HG03095 (cell line): ENCODE results near the gene NANOG.
"Not testable (repeated sequence)": the region's sequence is repeated elsewhere in the genome, so short reads cannot be mapped to it uniquely, and the experiment has no call there.

Source experiments
- ATAC-seq: cut with Tn5 transposase; IDR thresholded peaks from one replicate; pipeline ENCODE4 v1.9.1; 2021; ENCODE audit warnings: moderate library complexity; ENCODE audit not compliant: unreplicated experiment

The NANOG gene

GRCh38 chr12:7788884-7789528 lies at the start of gene NANOG:
Gene NANOG, plus strand, starts transcription at chr12:7789402. Its CDS starts 213 bp downstream, at chr12:7789615.
- ATAC-seq, result not testable (repeated sequence)

GRCh38 chr12:7747246-7747645 lies 42.0 kb upstream of the NANOG start, which contains the start of gene CLEC4C:
Gene CLEC4C, minus strand, starts transcription at chr12:7747375. Its CDS starts 27 bp downstream, at chr12:7747348.
- no peak for ATAC-seq

GRCh38 chr12:7748852-7749251 lies 40.4 kb upstream of the NANOG start:
- ATAC-seq, result no peak

GRCh38 chr12:7749442-7749841 lies 39.8 kb upstream of the NANOG start:
- ATAC-seq, result peak; percentile 54

- ATAC-seq, result no peak
These were observed 38.9 kb upstream of the NANOG start for GRCh38 chr12:7750350-7750749.

GRCh38 chr12:7751394-7751793 lies 37.8 kb upstream of the NANOG start:
- no peak for ATAC-seq

GRCh38 chr12:7751941-7752922 lies 37.0 kb upstream of the NANOG start:
- ATAC-seq, result not testable (repeated sequence)

- not testable (repeated sequence) for ATAC-seq
These were observed 33.5 kb upstream of the NANOG start for GRCh38 chr12:7755668-7756067.

GRCh38 chr12:7756993-7757392 lies 32.2 kb upstream of the NANOG start:
- no peak for ATAC-seq

- ATAC-seq, result no peak
These were observed 30.4 kb upstream of the NANOG start for GRCh38 chr12:7758766-7759140.

GRCh38 chr12:7769999-7770398 lies 19.2 kb upstream of the NANOG start:
- no peak for ATAC-seq

- ATAC-seq, result no peak
These were observed 7.9 kb upstream of the NANOG start for GRCh38 chr12:7781274-7781673.

GRCh38 chr12:7782055-7782454 lies 7.1 kb upstream of the NANOG start:
- ATAC-seq, result no peak

GRCh38 chr12:7783433-7783832 lies 5.8 kb upstream of the NANOG start:
- not testable (repeated sequence) for ATAC-seq

- no peak for ATAC-seq
These were observed 4.5 kb upstream of the NANOG start for GRCh38 chr12:7784701-7785100.

- no peak for ATAC-seq
These were observed 1.5 kb upstream of the NANOG start for GRCh38 chr12:7787574-7788293.

GRCh38 chr12:7788294-7788660 lies 925 bp upstream of the NANOG start:
- no peak for ATAC-seq

GRCh38 chr12:7793211-7793610 lies 4.0 kb downstream of the NANOG start:
- no peak for ATAC-seq

GRCh38 chr12:7797269-7797668 lies 8.1 kb downstream of the NANOG start:
- not testable (repeated sequence) for ATAC-seq

GRCh38 chr12:7797698-7798398 lies 8.6 kb downstream of the NANOG start:
- ATAC-seq, result no peak
